Measurements from ENCODE around the gene NAT9. TPM values are rescaled to one million over a fixed set of nuclear protein-coding genes. Genes with fewer than 3 reads are reported as not detected.

The NAT9 gene
- polyA plus RNA-seq, 2 of the 4 experiments (the other 2 are of a cell fraction): 43.4 to 71.4 TPM

DNA sequence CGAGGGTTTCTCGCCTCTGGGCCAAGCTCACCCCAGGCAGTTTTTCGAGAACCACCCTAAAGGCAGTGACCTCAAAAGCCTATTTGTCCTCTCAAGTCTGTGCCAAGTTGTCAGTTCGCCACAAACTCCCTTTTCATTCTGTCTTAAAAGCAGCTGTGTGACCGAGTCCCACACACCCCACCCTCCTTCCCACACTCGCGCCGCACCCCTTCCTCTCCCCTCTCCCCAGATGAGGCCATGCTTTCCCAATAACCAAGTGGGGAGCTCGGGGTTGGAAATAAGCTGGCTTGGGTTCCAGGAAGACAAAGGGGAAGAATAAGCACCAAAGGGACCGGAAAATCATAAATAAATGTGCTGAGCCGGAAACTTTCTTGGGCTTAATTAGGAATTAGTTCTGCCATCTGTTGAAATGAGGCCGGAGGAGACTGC lies 46.8 kb upstream of the NAT9 start (continued):
- TF ChIP-seq, protein P1, sequence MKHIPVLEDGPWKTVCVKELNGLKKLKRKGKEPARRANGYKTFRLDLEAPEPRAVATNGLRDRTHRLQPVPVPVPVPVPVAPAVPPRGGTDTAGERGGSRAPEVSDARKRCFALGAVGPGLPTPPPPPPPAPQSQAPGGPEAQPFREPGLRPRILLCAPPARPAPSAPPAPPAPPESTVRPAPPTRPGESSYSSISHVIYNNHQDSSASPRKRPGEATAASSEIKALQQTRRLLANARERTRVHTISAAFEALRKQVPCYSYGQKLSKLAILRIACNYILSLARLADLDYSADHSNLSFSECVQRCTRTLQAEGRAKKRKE (CRISPR knock-in tag; IDR thresholded peaks at IDR 0.05; ENCODE audit: low read depth): no peak
- TF ChIP-seq E2F6 (IDR thresholded peaks at IDR 0.05; ENCODE audit: borderline replicate concordance, low read depth) (no peak), MAZ (IDR thresholded peaks at IDR 0.05; ENCODE audit: borderline replicate concordance, low read depth, low read length) (no peak), EP300 (IDR thresholded peaks at IDR 0.05) (no peak)

GRCh38 chr17:74822335-74822938 lies 46.3 kb upstream of the NAT9 start:
- whole genome bisulfite sequencing (ENCODE audit: missing lambda C conversion rate): 82% methylated on average over 15 of the region's 15 CpGs
- no peaks in the 10 kb centered on the region for H3K9me3 ChIP-seq

DNA sequence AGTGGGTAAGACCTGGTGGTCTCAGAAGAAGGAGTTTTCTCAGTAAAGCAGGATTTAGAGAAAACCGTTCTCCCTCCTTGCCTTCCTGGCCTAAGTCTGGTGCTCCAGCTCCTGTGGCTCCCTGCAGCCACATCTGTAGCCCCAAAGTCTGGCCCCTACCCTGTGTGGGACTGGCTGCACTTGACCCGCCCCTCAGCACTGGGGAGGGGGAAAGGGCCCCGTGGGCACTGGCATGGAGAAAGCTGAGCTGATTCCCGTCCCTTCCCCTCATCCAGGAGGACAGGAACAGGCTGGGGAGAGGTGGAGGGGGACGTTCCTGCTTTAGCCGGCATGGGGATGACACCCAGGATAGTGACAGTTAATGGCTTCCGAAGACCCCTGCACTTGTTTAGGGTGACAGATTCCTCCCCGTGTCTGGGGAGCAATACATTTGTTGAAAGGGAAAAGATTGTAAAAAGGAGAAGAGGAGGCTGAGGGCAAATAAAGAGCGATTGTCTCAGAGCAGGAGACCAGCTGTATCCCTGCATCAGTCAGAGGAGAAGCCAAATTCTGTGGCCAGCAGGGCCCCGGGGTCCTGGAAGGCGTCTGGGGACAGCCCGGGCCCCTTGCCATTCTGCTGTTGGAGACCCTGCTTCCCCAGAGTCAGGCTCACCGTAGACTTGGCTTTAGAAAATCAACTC lies 45.6 kb upstream of the NAT9 start:
- DNase-seq (ENCODE audit: low read depth in 1 of 2, low spot score in 1 of 2) (no peak), ATAC-seq (no peak), FAIRE-seq (no peak)
- H3K4me3 ChIP-seq: no peak overlapping the region
- 76% methylated on average over 12 of the region's 13 CpGs for WGBS (ENCODE audit: missing lambda C conversion rate)
- no peaks in the 10 kb centered on the region for H3K9me3 ChIP-seq
- TF ChIP-seq POLR2A (IDR thresholded peaks at IDR 0.05; ENCODE audit: low read length) (no peak), RCOR1 (IDR thresholded peaks at IDR 0.05; ENCODE audit: low read depth, low read length) (no peak), ZFP36 (IDR thresholded peaks at IDR 0.05; ENCODE audit: borderline replicate concordance, partially characterized antibody) (no peak), HOXB13 (CRISPR knock-in tag; IDR thresholded peaks at IDR 0.05; ENCODE audit: low read depth) (no peak), ZSCAN20 (CRISPR knock-in tag; IDR thresholded peaks at IDR 0.05) (no peak), HOXB5 (CRISPR knock-in tag; IDR thresholded peaks at IDR 0.05) (no peak), MYC (IDR thresholded peaks at IDR 0.05; ENCODE audit: borderline replicate concordance, low read length) (no peak), NFE2L2 (conservative IDR thresholded peaks at IDR 0.05; ENCODE audit: low read length) (no peak), ZC3H11A (IDR thresholded peaks at IDR 0.05) (no peak), EP300 (IDR thresholded peaks at IDR 0.05) (no peak), RNF2 (IDR thresholded peaks at IDR 0.05; ENCODE audit: borderline replicate concordance, low read depth) (no peak), MAFK (IDR thresholded peaks at IDR 0.05; ENCODE audit: partially characterized antibody) (no peak), HOXA7 (CRISPR knock-in tag; IDR thresholded peaks at IDR 0.05) (no peak), HES2 (IDR thresholded peaks at IDR 0.05) (no peak), EHF (CRISPR knock-in tag; IDR thresholded peaks at IDR 0.05) (no peak), MAX (IDR thresholded peaks at IDR 0.05) (no peak)
- TF ChIP-seq, protein P1 (CRISPR knock-in tag; IDR thresholded peaks at IDR 0.05; ENCODE audit: low read depth): no peak
- H3K4me1 ChIP-seq: no peaks in the 10 kb centered on the region
- H3K4me2 ChIP-seq: no peak overlapping the region
- H3K27ac ChIP-seq: no peak overlapping the region
- ChIA-PET POLR2A (no interaction called here), CTCF (interaction anchor here (0.7 to 14.6 kb wide), 11 partner anchors 8 to 453 kb away, joined by 3 to 131 read pairs (median 5); partner anchors contain the start of gene GRIN2C)

More at GRCh38 chr17:74822335-74822938, 46.3 kb upstream of the NAT9 start:
- ATAC-seq (no peak), DNase-seq (ENCODE audit: low read depth in 1 of 2, low spot score in 1 of 2) (no peak), FAIRE-seq (no peak)
- Histone ChIP-seq H3K4me1 (no peaks in the 10 kb centered on the region), H3K4me3 (no peak overlapping the region), H3K27ac (no peak overlapping the region), H3K4me2 (no peak overlapping the region)
- POLR2A ChIA-PET: no interaction called here
- CTCF ChIA-PET: interaction anchor here (0.7 to 14.6 kb wide), 7 partner anchors 8 to 39 kb away, joined by 3 to 131 read pairs (median 3); no protein-coding TSS in a partner anchor
- no peak for TF ChIP-seq RCOR1 (IDR thresholded peaks at IDR 0.05; ENCODE audit: low read depth, low read length)
- no peak for TF ChIP-seq HEYL (CRISPR knock-in tag; IDR thresholded peaks at IDR 0.05)
- no peak for TF ChIP-seq ZC3H11A (IDR thresholded peaks at IDR 0.05)
- TF ChIP-seq GATA3 (IDR thresholded peaks at IDR 0.05; ENCODE audit: borderline replicate concordance): no peak
- TF ChIP-seq POLR2A (IDR thresholded peaks at IDR 0.05; ENCODE audit: low read length): no peak
- no peak for TF ChIP-seq CBX2 (IDR thresholded peaks at IDR 0.05; ENCODE audit: borderline replicate concordance, low read depth)
- TF ChIP-seq RFX5 (IDR thresholded peaks at IDR 0.05): no peak
- TF ChIP-seq JUN (IDR thresholded peaks at IDR 0.05): no peak
- no peak for TF ChIP-seq MYC (IDR thresholded peaks at IDR 0.05; ENCODE audit: borderline replicate concordance, low read length)
- TF ChIP-seq MAZ (IDR thresholded peaks at IDR 0.05; ENCODE audit: borderline replicate concordance, low read depth, low read length): no peak
- no peak for TF ChIP-seq KDM5A (IDR thresholded peaks at IDR 0.05)
- TF ChIP-seq ZSCAN20 (CRISPR knock-in tag; IDR thresholded peaks at IDR 0.05): no peak

All from A549 (cell line).